ENCODE measurements around the gene LIMS1.
"Not testable (repeated sequence)": the region's sequence is repeated elsewhere in the genome, so short reads cannot be mapped to it uniquely, and the experiment has no call there.

DNA sequence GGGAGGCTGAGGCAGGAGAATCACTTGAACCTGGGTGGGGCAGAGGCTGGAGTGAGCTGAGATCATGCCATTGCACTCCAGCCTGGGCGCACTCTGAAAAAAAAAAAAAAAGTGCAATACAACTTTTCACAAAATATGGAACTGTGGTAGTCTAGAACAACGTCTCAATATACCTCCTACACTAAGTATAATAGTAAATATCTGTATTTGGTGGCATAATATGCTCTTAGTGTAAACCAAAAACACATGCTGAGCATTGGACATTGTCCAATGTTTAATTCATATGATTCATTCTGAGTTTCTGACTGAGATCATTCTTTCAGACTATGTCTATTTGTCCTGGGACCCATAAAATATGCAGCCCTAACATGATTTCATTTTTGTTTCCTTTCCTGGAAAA, 19.8 kb upstream of the LIMS1 start:
- TF ChIP-seq POLR2AphosphoS5 (IDR thresholded peaks at IDR 0.05; ENCODE audit: borderline replicate concordance, low read depth, low read length); EZH2 (IDR thresholded peaks at IDR 0.05): not testable (repeated sequence)
